HepG2 (cell line): Measurements from ENCODE around the gene KLHL36. TPM values are rescaled to one million over a fixed set of nuclear protein-coding genes. Genes with fewer than 3 reads are reported as not detected.

Experiments
- FOXA1 ChIP-seq, 2 experiments: fragments of 450-650 bp in 1 of 2; sonication (generic) in 1 of 2; formaldehyde crosslinking in 1 of 2; IDR thresholded peaks; 2 replicates each; pipeline versions ENCODE4 v1.4.0 to v1.6.1; 2016 to 2020; ENCODE audit warnings: missing genetic modification reagents in 1 of 2
- FOXC1 ChIP-seq: sonication (generic); formaldehyde crosslinking; IDR thresholded peaks from 2 replicates; pipeline ENCODE4 v1.8.0; 2022; ENCODE audit warnings: mild to moderate bottlenecking, missing genetic modification reagents, borderline replicate concordance
- HBP1 ChIP-seq: IDR thresholded peaks from 2 replicates; pipeline ENCODE4 v1.6.1; 2016; ENCODE audit warnings: low read depth, control low read depth
- NRL ChIP-seq: sonication (generic); formaldehyde crosslinking; IDR thresholded peaks from 2 replicates; pipeline ENCODE4 v1.5.0; 2020; ENCODE audit warnings: missing genetic modification reagents, mild to moderate bottlenecking, moderate library complexity, borderline replicate concordance
- ONECUT2 ChIP-seq: sonication (generic); formaldehyde crosslinking; IDR thresholded peaks from 2 replicates; pipeline ENCODE4 v1.4.0; 2020; ENCODE audit warnings: missing genetic modification reagents
- RFX1 ChIP-seq: fragments of 450-650 bp; IDR thresholded peaks from 2 replicates; pipeline ENCODE4 v1.6.1; 2017
- TRIM24 ChIP-seq: sonication (generic); formaldehyde crosslinking; IDR thresholded peaks from 2 replicates; pipeline ENCODE4 v1.8.0; 2022; ENCODE audit warnings: mild to moderate bottlenecking, missing genetic modification reagents
- ZBTB40 ChIP-seq, 2 experiments: fragments of 450-650 bp in 1 of 2; sonication (generic) in 1 of 2; formaldehyde crosslinking in 1 of 2; IDR thresholded peaks; 2 replicates each; pipeline versions ENCODE4 v1.6.1 to v1.8.0; 2016 to 2022; ENCODE audit warnings: antibody characterized with exemption in 1 of 2, mild to moderate bottlenecking in 1 of 2, missing genetic modification reagents in 1 of 2
- ZBTB7B ChIP-seq: sonication (generic); formaldehyde crosslinking; IDR thresholded peaks from 2 replicates; pipeline ENCODE4 v1.4.0; 2020; ENCODE audit warnings: missing genetic modification reagents
- ZNF709 ChIP-seq: sonication (generic); formaldehyde crosslinking; IDR thresholded peaks from 2 replicates; pipeline ENCODE4 v1.5.0; 2020; ENCODE audit warnings: mild to moderate bottlenecking, missing genetic modification reagents
- polyA plus RNA-seq, 8 experiments: library from polyadenylated mRNA; depleted of rRNA in 3 of 8; stranded (reverse) in 7 of 8; unstranded in 1 of 8; fragments of >200 nt; fragmentation: Illumina TruSeq in 4 of 8; extraction: Trizol in 4 of 8; gene quantifications; 2 replicates each; pipeline versions ENCODE4 v1.2.1 to v1.2.3, GENCODE V29; 2011 to 2016; ENCODE audit warnings: low read depth in 4 of 8, missing spikeins in 1 of 8, mixed read lengths in 1 of 8; ENCODE audit not compliant: insufficient read depth in 1 of 8
- total RNA-seq, 5 experiments: library from RNA; depleted of rRNA; stranded (reverse); fragments of >200 nt; fragmentation: Illumina TruSeq; extraction: Trizol; gene quantifications; 2 replicates each; pipeline ENCODE4 v1.2.3, GENCODE V29; 2016; ENCODE audit warnings: low read depth in 1 of 5
- TF ChIP-seq, protein P1 (sequence below): sonication (generic); formaldehyde crosslinking; IDR thresholded peaks from 2 replicates; pipeline ENCODE4 v1.4.0; 2020; ENCODE audit warnings: low read depth, mild to moderate bottlenecking, missing genetic modification reagents
- TF ChIP-seq, protein P2 (sequence below): sonication (generic); formaldehyde crosslinking; conservative IDR thresholded peaks from 2 replicates; pipeline ENCODE4 v1.4.0; 2020; ENCODE audit warnings: missing genetic modification reagents

The KLHL36 gene
- total and polyA plus RNA-seq, 2 of the 13 experiments (the other 11 are each of a cell fraction or from before 2014, with no cell fraction given) = 24.3 to 26.0 TPM

DNA sequence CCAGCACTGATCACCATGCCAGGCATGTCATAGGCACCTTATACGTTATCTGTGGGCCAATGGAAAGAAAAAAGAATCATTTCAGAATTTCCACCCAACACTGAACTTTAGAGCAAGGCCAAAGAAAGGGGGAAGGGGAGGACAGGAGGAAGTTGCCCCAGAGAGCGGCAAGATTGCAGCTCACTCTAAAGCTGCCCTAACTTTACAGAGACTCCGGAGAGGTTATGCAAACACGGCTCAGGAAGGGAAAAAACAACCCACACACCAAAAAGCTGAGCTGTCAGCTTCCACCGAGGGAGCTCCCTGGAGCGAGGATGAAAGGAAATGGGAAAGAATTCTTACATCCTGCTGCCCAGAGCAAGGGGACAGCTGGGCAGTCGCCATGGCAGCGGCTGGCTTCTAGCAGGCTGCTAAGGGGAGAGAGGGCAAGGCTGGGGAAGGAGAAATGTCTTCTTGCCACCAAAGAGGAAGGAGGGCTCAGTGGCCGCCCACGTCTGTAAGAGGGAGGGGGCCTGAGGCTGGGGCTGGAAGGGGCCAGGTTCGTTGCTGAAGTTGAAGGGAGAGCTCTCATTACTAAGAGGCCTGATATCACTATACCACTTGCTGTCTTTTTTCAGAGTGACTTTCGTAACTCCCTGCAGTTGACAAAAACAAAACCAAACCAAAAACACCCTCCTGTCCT, 48.6 kb upstream of the KLHL36 start (continued):
- no peak for TF ChIP-seq ZBTB40 (IDR thresholded peaks at IDR 0.05)
- no peak for TF ChIP-seq ZBTB40 (CRISPR knock-in tag; IDR thresholded peaks at IDR 0.05)
- TF ChIP-seq, protein P1, sequence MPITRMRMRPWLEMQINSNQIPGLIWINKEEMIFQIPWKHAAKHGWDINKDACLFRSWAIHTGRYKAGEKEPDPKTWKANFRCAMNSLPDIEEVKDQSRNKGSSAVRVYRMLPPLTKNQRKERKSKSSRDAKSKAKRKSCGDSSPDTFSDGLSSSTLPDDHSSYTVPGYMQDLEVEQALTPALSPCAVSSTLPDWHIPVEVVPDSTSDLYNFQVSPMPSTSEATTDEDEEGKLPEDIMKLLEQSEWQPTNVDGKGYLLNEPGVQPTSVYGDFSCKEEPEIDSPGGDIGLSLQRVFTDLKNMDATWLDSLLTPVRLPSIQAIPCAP (CRISPR knock-in tag) = no peak
- TF ChIP-seq ZBTB7B (CRISPR knock-in tag) = no peak; the same call in 1 of the 2 replicates
- no peak for TF ChIP-seq TRIM24 (CRISPR knock-in tag)
- no peak for TF ChIP-seq ONECUT2 (CRISPR knock-in tag)
- no peak for TF ChIP-seq ZNF709
- peak; percentile 56; the same call in 1 of the 2 replicates for TF ChIP-seq FOXC1 (CRISPR knock-in tag)
- peak; percentile 78 for TF ChIP-seq RFX1
- 0 out of 2 replicates have a peak, but pooled peaks have one; percentile 46 for TF ChIP-seq HBP1
- TF ChIP-seq NRL (CRISPR knock-in tag) = no peak
- TF ChIP-seq FOXA1 (IDR thresholded peaks at IDR 0.05) = no peak
- peak; percentile 73 for TF ChIP-seq FOXA1 (CRISPR knock-in tag; IDR thresholded peaks at IDR 0.05)
- TF ChIP-seq, protein P2, sequence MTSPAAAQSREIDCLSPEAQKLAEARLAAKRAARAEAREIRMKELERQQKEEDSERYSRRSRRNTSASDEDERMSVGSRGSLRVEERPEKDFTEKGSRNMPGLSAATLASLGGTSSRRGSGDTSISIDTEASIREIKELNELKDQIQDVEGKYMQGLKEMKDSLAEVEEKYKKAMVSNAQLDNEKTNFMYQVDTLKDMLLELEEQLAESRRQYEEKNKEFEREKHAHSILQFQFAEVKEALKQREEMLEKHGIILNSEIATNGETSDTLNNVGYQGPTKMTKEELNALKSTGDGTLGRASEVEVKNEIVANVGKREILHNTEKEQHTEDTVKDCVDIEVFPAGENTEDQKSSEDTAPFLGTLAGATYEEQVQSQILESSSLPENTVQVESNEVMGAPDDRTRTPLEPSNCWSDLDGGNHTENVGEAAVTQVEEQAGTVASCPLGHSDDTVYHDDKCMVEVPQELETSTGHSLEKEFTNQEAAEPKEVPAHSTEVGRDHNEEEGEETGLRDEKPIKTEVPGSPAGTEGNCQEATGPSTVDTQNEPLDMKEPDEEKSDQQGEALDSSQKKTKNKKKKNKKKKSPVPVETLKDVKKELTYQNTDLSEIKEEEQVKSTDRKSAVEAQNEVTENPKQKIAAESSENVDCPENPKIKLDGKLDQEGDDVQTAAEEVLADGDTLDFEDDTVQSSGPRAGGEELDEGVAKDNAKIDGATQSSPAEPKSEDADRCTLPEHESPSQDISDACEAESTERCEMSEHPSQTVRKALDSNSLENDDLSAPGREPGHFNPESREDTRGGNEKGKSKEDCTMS (CRISPR knock-in tag) = no peak
